ENCODE data around the gene NCLN.

- TF ChIP-seq, protein P1, sequence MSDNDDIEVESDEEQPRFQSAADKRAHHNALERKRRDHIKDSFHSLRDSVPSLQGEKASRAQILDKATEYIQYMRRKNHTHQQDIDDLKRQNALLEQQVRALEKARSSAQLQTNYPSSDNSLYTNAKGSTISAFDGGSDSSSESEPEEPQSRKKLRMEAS (IDR thresholded peaks at IDR 0.05) = no peak
- TF ChIP-seq REST (IDR thresholded peaks at IDR 0.05; ENCODE audit: low read depth) (no peak), CEBPB (IDR thresholded peaks at IDR 0.05) (no peak), USF1 (IDR thresholded peaks at IDR 0.05) (no peak), EP300 (IDR thresholded peaks at IDR 0.05; ENCODE audit: borderline replicate concordance) (no peak)
Measured at GRCh38 chr19:3136684-3137055, 49.1 kb upstream of the NCLN start.

Measured in Ishikawa (cell line).